H1 (cell line): ENCODE results near the gene SOX1. TPM values are rescaled to one million over a fixed set of nuclear protein-coding genes. Genes with fewer than 3 reads are reported as not detected.

Source experiments
- CTCF ChIA-PET: fragments of 300-600 bp; sonication (Branson Sonifier 250); formaldehyde crosslinking; loops from one replicate; lab custom pipeline; 2021; ENCODE audit not compliant: partially characterized antibody; lab: Charles Lee
- POLR2A ChIA-PET: fragments of 300-600 bp; sonication (Branson Sonifier 250); formaldehyde crosslinking; loops from one replicate; lab custom pipeline; 2021; ENCODE audit warnings: inconsistent platforms; ENCODE audit not compliant: partially characterized antibody; lab: Charles Lee
- DNase-seq, 2 experiments: peaks; one replicate each; pipeline versions ENCODE4 v3.0.0 to v3.0.0-alpha.2; 2010 to 2022; ENCODE audit warnings: low spot score in 2 of 2, low read depth in 1 of 2, mixed read lengths in 1 of 2
- FAIRE-seq: peaks from 2 replicates; lab custom pipeline; 2011; peaks lifted over from hg19 to GRCh38; lab: Jason Lieb, UNC
- H2AFZ ChIP-seq: 2 replicates; pipeline ENCODE4 v1.8.1; 2012; ENCODE audit warnings: low read length, inconsistent platforms
- H2AK5ac ChIP-seq: 2 replicates; pipeline ENCODE4 v1.6.1; 2013; ENCODE audit warnings: low read depth, low read length
- H2BK120ac ChIP-seq: replicated peaks from 2 replicates; pipeline ENCODE3; 2013; ENCODE audit warnings: low read depth, low read length, inconsistent platforms
- H2BK12ac ChIP-seq: 2 replicates; pipeline ENCODE4 v1.6.1; 2013; ENCODE audit warnings: low read depth, low read length
- H2BK15ac ChIP-seq: 2 replicates; pipeline ENCODE4 v1.6.1; 2013; ENCODE audit warnings: low read length
- H2BK20ac ChIP-seq: 2 replicates; pipeline ENCODE4 v1.6.1; 2013; ENCODE audit warnings: low read length
- H2BK5ac ChIP-seq: 2 replicates; pipeline ENCODE4 v1.6.1; 2013; ENCODE audit warnings: low read depth, low read length
- H3K14ac ChIP-seq: 2 replicates; pipeline ENCODE4 v1.6.1; 2013; ENCODE audit warnings: inconsistent platforms; ENCODE audit not compliant: insufficient read length
- H3K18ac ChIP-seq: 2 replicates; pipeline ENCODE4 v1.6.1; 2013; ENCODE audit warnings: low read length; ENCODE audit errors: extremely low read depth
- H3K23ac ChIP-seq: 2 replicates; pipeline ENCODE4 v1.6.1; 2013; ENCODE audit warnings: inconsistent platforms; ENCODE audit not compliant: insufficient read length
- H3K23me2 ChIP-seq: 2 replicates; pipeline ENCODE4 v1.6.1; 2013; ENCODE audit warnings: low read depth, low read length
- H3K27ac ChIP-seq: 2 replicates; pipeline ENCODE4 v1.6.1; 2011; ENCODE audit warnings: low read depth, low read length, inconsistent platforms
- H3K27me3 ChIP-seq, 4 experiments: replicated peaks in 1 of 4; 1 replicate in 1 of 4; 2 replicates in 3 of 4; pipeline versions ENCODE4 v1.6.1 to v1.8.1; 2011 to 2013; ENCODE audit warnings: low read length in 3 of 4, mild to moderate bottlenecking in 3 of 4, inconsistent platforms in 2 of 4, mixed read lengths in 2 of 4, moderate library complexity in 1 of 4; ENCODE audit not compliant: control insufficient read depth in 3 of 4, insufficient read depth in 3 of 4; ENCODE audit errors: extremely low read depth in 1 of 4
- H3K36me3 ChIP-seq, 4 experiments: 2 replicates each; pipeline versions ENCODE4 v1.6.1 to v1.8.1; 2011 to 2013; ENCODE audit warnings: mild to moderate bottlenecking in 4 of 4, low read length in 3 of 4, moderate library complexity in 2 of 4, control low read depth in 1 of 4, inconsistent platforms in 1 of 4; ENCODE audit not compliant: insufficient read depth in 4 of 4, control insufficient read depth in 2 of 4
- H3K4ac ChIP-seq: replicated peaks from 2 replicates; pipeline ENCODE3; 2013; ENCODE audit warnings: low read length, low read depth, mixed read lengths, inconsistent platforms; ENCODE audit not compliant: insufficient read length
- H3K4me1 ChIP-seq, 4 experiments: replicated peaks in 1 of 4; 1 replicate in 1 of 4; 2 replicates in 3 of 4; pipeline versions ENCODE4 v1.6.1 to v1.8.1; 2011 to 2013; ENCODE audit warnings: low read length in 3 of 4, inconsistent platforms in 2 of 4, mixed read lengths in 1 of 4; ENCODE audit not compliant: insufficient read depth in 4 of 4, control insufficient read depth in 3 of 4
- H3K4me2 ChIP-seq, 2 experiments: 2 replicates each; pipeline versions ENCODE4 v1.6.1 to v1.8.1; 2011 to 2013; ENCODE audit warnings: low read depth in 2 of 2, low read length in 2 of 2, control low read depth in 1 of 2, inconsistent platforms in 1 of 2, mild to moderate bottlenecking in 1 of 2; ENCODE audit not compliant: insufficient read depth in 1 of 2
- H3K4me3 ChIP-seq, 4 experiments: fragments of 200-600, 300-600 bp in 1 of 4; sonication (generic), shearing (Covaris generic), sonication (Bioruptor Twin) in 1 of 4; 2 replicates each; pipeline versions ENCODE4 v1.5.1 to v1.8.1; 2011 to 2016; ENCODE audit warnings: low read length in 4 of 4, low read depth in 3 of 4, control low read depth in 2 of 4, inconsistent platforms in 2 of 4, mild to moderate bottlenecking in 2 of 4, mixed read lengths in 1 of 4, moderate library complexity in 1 of 4; ENCODE audit not compliant: insufficient read depth in 2 of 4; ENCODE audit errors: extremely low read depth in 1 of 4
- H3K56ac ChIP-seq: replicated peaks from 2 replicates; pipeline ENCODE3; 2013; ENCODE audit warnings: low read depth, mild to moderate bottlenecking, mixed read lengths, low read length, inconsistent platforms; ENCODE audit not compliant: insufficient read length
- H3K79me1 ChIP-seq: 2 replicates; pipeline ENCODE4 v1.6.1; 2013; ENCODE audit warnings: low read depth, low read length, control low read depth
- H3K79me2 ChIP-seq, 2 experiments: 2 replicates each; pipeline versions ENCODE4 v1.6.1 to v1.8.1; 2012 to 2013; ENCODE audit warnings: low read length in 2 of 2, mild to moderate bottlenecking in 2 of 2, inconsistent platforms in 1 of 2; ENCODE audit not compliant: insufficient read depth in 2 of 2, control insufficient read depth in 1 of 2
- H3K9ac ChIP-seq, 4 experiments: replicated peaks in 1 of 4; 1 replicate in 1 of 4; 2 replicates in 3 of 4; pipeline versions ENCODE4 v1.6.1 to v1.8.1; 2011 to 2013; ENCODE audit warnings: low read depth in 3 of 4, low read length in 3 of 4, control low read depth in 2 of 4, mild to moderate bottlenecking in 2 of 4, moderate library complexity in 2 of 4, inconsistent platforms in 1 of 4; ENCODE audit errors: extremely low read depth in 1 of 4
- H3K9me3 ChIP-seq, 2 experiments: 2 replicates each; pipeline versions ENCODE4 v1.6.1 to v1.8.1; 2012 to 2013; ENCODE audit warnings: mild to moderate bottlenecking in 2 of 2, moderate library complexity in 2 of 2, control low read depth in 1 of 2, inconsistent platforms in 1 of 2, low read depth in 1 of 2, low read length in 1 of 2, mixed read lengths in 1 of 2; ENCODE audit not compliant: insufficient read depth in 2 of 2
- H4K20me1 ChIP-seq, 2 experiments: replicated peaks in 1 of 2; 2 replicates each; pipeline versions ENCODE3 to v1.8.1; 2011 to 2013; ENCODE audit warnings: inconsistent platforms in 2 of 2, low read length in 2 of 2, mild to moderate bottlenecking in 1 of 2; ENCODE audit not compliant: insufficient read depth in 2 of 2, control insufficient read depth in 1 of 2
- H4K5ac ChIP-seq: 2 replicates; pipeline ENCODE4 v1.6.1; 2013; ENCODE audit warnings: low read length, low read depth, mixed read lengths, inconsistent platforms; ENCODE audit not compliant: insufficient read length
- H4K8ac ChIP-seq: 2 replicates; pipeline ENCODE4 v1.8.0; 2013; ENCODE audit warnings: mild to moderate bottlenecking, moderate library complexity, low read length, inconsistent platforms; ENCODE audit not compliant: insufficient read depth; ENCODE audit errors: extremely low read depth
- H4K91ac ChIP-seq: replicated peaks from 2 replicates; pipeline ENCODE3; 2013; ENCODE audit warnings: low read length, mixed read lengths, inconsistent platforms; ENCODE audit not compliant: insufficient read length
- EZH2 ChIP-seq: fragments of 200-600 bp; sonication (generic); IDR thresholded peaks from 2 replicates; pipeline ENCODE4 v1.7.1; 2012; ENCODE audit warnings: low read depth, mild to moderate bottlenecking, moderate library complexity, low read length, inconsistent platforms; ENCODE audit not compliant: severe bottlenecking
- RNF2 ChIP-seq: fragments of 200-900, 300-1000 bp; sonication (generic); IDR thresholded peaks from 2 replicates; pipeline ENCODE4 v1.7.1; 2016; ENCODE audit warnings: borderline replicate concordance, low read depth, mild to moderate bottlenecking, antibody characterized with exemption, low read length; ENCODE audit not compliant: poor library complexity, severe bottlenecking; ENCODE audit errors: missing control alignments
- WGBS, 2 experiments: shearing (Covaris generic) in 1 of 2; methylation state at CpG; one replicate each; pipeline versions ENCODE4 v1.1.6 to v1.1.7; 2013 to 2015; ENCODE audit warnings: low lambda C conversion rate in 2 of 2, mixed read lengths in 2 of 2, inconsistent platforms in 1 of 2, low coverage in 1 of 2, missing lambda C conversion rate in 1 of 2; ENCODE audit not compliant: insufficient replicate concordance in 2 of 2, insufficient coverage in 1 of 2, insufficient read length in 1 of 2; ENCODE audit errors: extremely low coverage in 1 of 2, missing lambda C conversion rate in 1 of 2; 5-methylcytosine and 5-hydroxymethylcytosine counted together
- polyA plus RNA-seq, 7 experiments: library from polyadenylated mRNA; depleted of rRNA in 3 of 7; stranded (reverse) in 5 of 7; unstranded in 2 of 7; fragments of >200 nt in 5 of 7; fragments of 200-250 nt in 2 of 7; gene quantifications; 1 replicate in 5 of 7; 2 replicates in 1 of 7; 4 replicates in 1 of 7; pipeline versions ENCODE4 v1.2.1 to v1.2.3, GENCODE V29; 2011 to 2013; ENCODE audit warnings: missing spikeins in 2 of 7, mixed read lengths in 2 of 7
- total RNA-seq: library from RNA; stranded (reverse); fragmentation: NEBNext Ultra II Directional; extraction: Animal tissue kit (Norgen Biotek cat#: 25700); gene quantifications from 2 replicates; pipeline ENCODE4 v1.2.1, GENCODE V29; 2021
- TF ChIP-seq, protein P1 (sequence below): IDR thresholded peaks from 2 replicates; pipeline ENCODE4 v1.6.1; 2012; ENCODE audit warnings: inconsistent platforms

SOX1 gene
- total and polyA plus RNA-seq, 2 of the 8 experiments (the other 6 are each of a cell fraction or from before 2014, with no cell fraction given), result 0.03 to 0.09 TPM

DNA sequence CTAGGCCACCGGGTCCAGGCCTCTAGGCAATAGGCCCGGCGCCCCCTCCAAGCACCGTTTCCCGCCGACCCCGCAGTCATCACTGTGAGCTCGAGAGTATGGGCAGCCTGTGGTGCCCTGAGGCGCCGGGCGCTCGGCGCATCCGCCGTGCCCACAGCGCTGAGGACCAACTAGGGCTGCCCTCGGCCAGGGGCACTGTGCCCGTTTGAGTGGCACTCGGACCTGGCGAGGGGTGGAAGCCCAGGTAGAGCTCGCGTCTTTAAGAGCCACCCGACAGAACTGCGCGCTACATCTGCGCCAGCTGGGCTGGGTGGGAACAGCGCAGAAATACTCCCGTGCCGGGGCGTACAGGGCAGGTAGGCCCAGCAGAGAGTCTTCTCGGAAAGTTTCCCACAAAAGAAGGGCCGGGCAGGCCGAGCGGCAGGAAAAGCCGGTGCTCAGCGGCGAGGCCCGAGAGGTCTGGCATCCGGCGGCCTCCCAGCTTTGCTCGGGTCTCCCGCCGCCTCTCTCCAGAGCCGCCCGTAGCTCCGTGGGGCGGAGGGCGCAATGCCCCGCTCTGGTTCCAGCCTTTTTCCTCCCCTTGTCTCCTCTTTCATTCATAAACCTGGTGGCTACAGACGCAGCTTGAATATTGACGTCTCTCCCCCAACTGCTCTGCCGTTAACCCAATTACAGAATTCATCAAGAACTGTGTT, 5.4 kb upstream of the SOX1 start:
- no peak overlapping the region for H2BK20ac ChIP-seq
- no peak overlapping the region for H2AK5ac ChIP-seq
- peaks cover 0 to 6% (median 0%) of the 10 kb centered on the region in 4 experiments; a peak in 1 of 8 replicates for H3K36me3 ChIP-seq
- H3K23me2 ChIP-seq, result peaks cover 2% of the 10 kb centered on the region; the same call in 1 of the 2 replicates
- H3K23ac ChIP-seq, result no peak overlapping the region
- no peak overlapping the region for H3K9ac ChIP-seq
- no peak overlapping the region for H2BK120ac ChIP-seq
- H3K56ac ChIP-seq, result no peak overlapping the region
- 3% methylated on average over 46 of the region's 52 CpGs; no CpG with 5 or more reads in 1 of the 2 experiments for whole genome bisulfite sequencing, 2 experiments
- no peak overlapping the region for H3K4ac ChIP-seq
- no peak overlapping the region for H2AFZ ChIP-seq
- H4K20me1 ChIP-seq, result peaks cover 15 to 24% of the 10 kb centered on the region in 2 experiments
- peak in 1 of 2 experiments; percentile 72 for DNase-seq
- no peak overlapping the region; the same call in 1 of the 2 replicates for H2BK15ac ChIP-seq
- H2BK12ac ChIP-seq, result peak overlapping the region; percentile 55; the same call in 1 of the 2 replicates
- H3K79me2 ChIP-seq, result no peaks in the 10 kb centered on the region
- no peak overlapping the region for H3K14ac ChIP-seq
- FAIRE-seq, result no peak
- peak overlapping the region; percentile 47 to 63 for H3K4me2 ChIP-seq
- H3K27me3 ChIP-seq, result peaks cover 92 to 100% (median 97%) of the 10 kb centered on the region in 4 experiments
- H3K18ac ChIP-seq, result no peak overlapping the region
- no peaks in the 10 kb centered on the region; a peak in 1 of 4 replicates for H3K9me3 ChIP-seq
- H4K91ac ChIP-seq, result no peak overlapping the region
- no peak overlapping the region for H2BK5ac ChIP-seq
- no peak overlapping the region for H4K5ac ChIP-seq
- H4K8ac ChIP-seq, result no peak overlapping the region
- ChIA-PET POLR2A (interaction anchor here (0.8 to 1.8 kb wide), 2 partner anchors 12 to 41 kb away, joined by 3 to 8 read pairs; no protein-coding TSS in a partner anchor), CTCF (interaction anchor here (0.6 to 5.6 kb wide), 19 partner anchors 9 to 586 kb away, joined by 3 to 51 read pairs (median 3); no protein-coding TSS in a partner anchor)
- H3K79me1 ChIP-seq, result no peaks in the 10 kb centered on the region
- peak overlapping the region in 1 of 4 experiments; percentile 49; a peak in 2 of 8 replicates for H3K4me3 ChIP-seq
- no peak overlapping the region for H3K27ac ChIP-seq
- H3K4me1 ChIP-seq, result peaks cover 3 to 54% (median 23%) of the 10 kb centered on the region in 4 experiments
- peak; percentile 26 for TF ChIP-seq RNF2
- TF ChIP-seq, protein P1, sequence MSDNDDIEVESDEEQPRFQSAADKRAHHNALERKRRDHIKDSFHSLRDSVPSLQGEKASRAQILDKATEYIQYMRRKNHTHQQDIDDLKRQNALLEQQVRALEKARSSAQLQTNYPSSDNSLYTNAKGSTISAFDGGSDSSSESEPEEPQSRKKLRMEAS, result no peak
- peak; percentile 99 for TF ChIP-seq EZH2
